ENCODE results near the gene L3MBTL4. TPM values are rescaled to one million over a fixed set of nuclear protein-coding genes. Genes with fewer than 3 reads are reported as not detected.

L3MBTL4 gene
- total and polyA plus RNA-seq, 10 of the 15 experiments (the other 5 are each of a cell fraction or from before 2014, with no cell fraction given) = 1.3 to 8.7 (median 3.8) TPM

GRCh38 chr18:5912566-5912965 is 502.1 kb downstream of the L3MBTL4 start (continued):
- TF ChIP-seq, protein P1, sequence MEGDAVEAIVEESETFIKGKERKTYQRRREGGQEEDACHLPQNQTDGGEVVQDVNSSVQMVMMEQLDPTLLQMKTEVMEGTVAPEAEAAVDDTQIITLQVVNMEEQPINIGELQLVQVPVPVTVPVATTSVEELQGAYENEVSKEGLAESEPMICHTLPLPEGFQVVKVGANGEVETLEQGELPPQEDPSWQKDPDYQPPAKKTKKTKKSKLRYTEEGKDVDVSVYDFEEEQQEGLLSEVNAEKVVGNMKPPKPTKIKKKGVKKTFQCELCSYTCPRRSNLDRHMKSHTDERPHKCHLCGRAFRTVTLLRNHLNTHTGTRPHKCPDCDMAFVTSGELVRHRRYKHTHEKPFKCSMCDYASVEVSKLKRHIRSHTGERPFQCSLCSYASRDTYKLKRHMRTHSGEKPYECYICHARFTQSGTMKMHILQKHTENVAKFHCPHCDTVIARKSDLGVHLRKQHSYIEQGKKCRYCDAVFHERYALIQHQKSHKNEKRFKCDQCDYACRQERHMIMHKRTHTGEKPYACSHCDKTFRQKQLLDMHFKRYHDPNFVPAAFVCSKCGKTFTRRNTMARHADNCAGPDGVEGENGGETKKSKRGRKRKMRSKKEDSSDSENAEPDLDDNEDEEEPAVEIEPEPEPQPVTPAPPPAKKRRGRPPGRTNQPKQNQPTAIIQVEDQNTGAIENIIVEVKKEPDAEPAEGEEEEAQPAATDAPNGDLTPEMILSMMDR (IDR thresholded peaks at IDR 0.05 in 2 of 3, conservative IDR thresholded peaks at IDR 0.05 in 1 of 3; ENCODE audit: control insufficient read depth in 2 of 3, extremely low read depth in 1 of 3, insufficient read depth in 1 of 3, low read depth in 3 of 3, low read length in 3 of 3) = no peak
- TF ChIP-seq FOXM1 (IDR thresholded peaks at IDR 0.05; ENCODE audit: low read depth, low read length) = no peak

DNA sequence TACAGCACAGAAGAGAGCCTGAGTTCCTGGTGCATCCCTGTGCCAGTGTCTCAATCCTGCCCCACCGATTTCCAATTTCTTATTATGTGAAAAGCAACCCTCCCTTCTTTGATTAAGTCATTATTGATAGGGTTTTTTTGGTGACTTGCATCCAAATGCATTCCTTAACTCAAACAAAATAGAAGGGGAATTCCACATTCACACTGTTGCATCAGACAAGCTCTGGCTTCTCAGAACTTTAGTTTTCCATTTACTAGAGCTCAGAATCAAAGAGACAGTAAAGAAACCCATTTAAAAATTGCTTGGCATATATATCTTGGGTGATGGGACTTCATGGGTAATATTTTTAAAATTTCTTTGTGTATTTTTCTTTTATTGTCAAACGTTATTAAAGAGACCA is 505.6 kb downstream of the L3MBTL4 start:
- no peak overlapping the region for H3K4me2 ChIP-seq (ENCODE audit: control insufficient read depth, insufficient read depth)
- DNase-seq (ENCODE audit: low read depth, low spot score) (no peak), ATAC-seq (no peak), FAIRE-seq (no peak)
- no peaks in the 10 kb centered on the region for H3K36me3 ChIP-seq (ENCODE audit: control insufficient read depth in 2 of 2, insufficient read depth in 2 of 2, low read length in 1 of 2)
- intact Hi-C loops (cut with micrococcal nuclease; ENCODE audit: unreplicated experiment) = no loop called here
- peaks cover 0 to 2% of the 10 kb centered on the region in 2 experiments; a peak in 1 of 4 replicates for H3K27me3 ChIP-seq (replicated peaks in 1 of 2; ENCODE audit: control insufficient read depth in 2 of 2, insufficient read depth in 2 of 2, low read length in 1 of 2)
- H3K79me2 ChIP-seq (ENCODE audit: control insufficient read depth, insufficient read depth, low read length) = no peaks in the 10 kb centered on the region
- no peaks in the 10 kb centered on the region for H4K20me1 ChIP-seq (ENCODE audit: control insufficient read depth, insufficient read depth)
- POLR2A ChIA-PET = no interaction called here
- H3K9ac ChIP-seq (ENCODE audit: control insufficient read depth, insufficient read depth, low read length) = no peak overlapping the region
- WGBS (ENCODE audit: insufficient coverage, insufficient replicate concordance, low lambda C conversion rate, missing lambda C conversion rate) = 8% methylated on average over 2 of the region's 2 CpGs
- in situ Hi-C loops (cut with MboI) = no loop called here
- no peak overlapping the region for H2AFZ ChIP-seq (ENCODE audit: control insufficient read depth, low read depth, low read length)
- SMC1A ChIA-PET (ENCODE audit: uncharacterized antibody, unreplicated experiment) = interaction anchor here (1.5 kb wide), 1 partner anchor 13 kb away, joined by 4 read pairs; no protein-coding TSS in a partner anchor
- H3K27ac ChIP-seq (ENCODE audit: control insufficient read depth, insufficient read depth) = no peak overlapping the region
- H3K4me1 ChIP-seq (ENCODE audit: control insufficient read depth, insufficient read depth, low read length) = no peaks in the 10 kb centered on the region
- H3K9me3 ChIP-seq (replicated peaks; ENCODE audit: control insufficient read depth, insufficient read depth, low read length) = no peaks in the 10 kb centered on the region
- no peak overlapping the region for H3K4me3 ChIP-seq
- CTCF ChIA-PET = interaction anchor here (1.2 kb wide), 1 partner anchor 15 kb away, joined by 3 read pairs; no protein-coding TSS in a partner anchor
- RAD21 ChIA-PET (ENCODE audit: unreplicated experiment) = interaction anchor here (0.9 to 1.5 kb wide), 2 partner anchors 11 to 13 kb away, joined by 3 read pairs; no protein-coding TSS in a partner anchor
- BruUV-seq (replicated peaks) = no TSS peak
- TF ChIP-seq IKZF2 (IDR thresholded peaks at IDR 0.05) = no peak
- TF ChIP-seq E2F8 (IDR thresholded peaks at IDR 0.05; ENCODE audit: low read depth, partially characterized antibody) = no peak
- TF ChIP-seq POLR2AphosphoS2 (IDR thresholded peaks at IDR 0.05; ENCODE audit: low read depth, low read length) = no peak
- no peak for TF ChIP-seq CREM (IDR thresholded peaks at IDR 0.05; ENCODE audit: low read depth)
- TF ChIP-seq ZZZ3 (IDR thresholded peaks at IDR 0.05; ENCODE audit: control insufficient read depth, insufficient read length, low read depth) = no peak
- no peak for TF ChIP-seq NR2C1 (IDR thresholded peaks at IDR 0.05)
- TF ChIP-seq BCL11A (IDR thresholded peaks at IDR 0.05; ENCODE audit: low read depth, low read length) = no peak
- TF ChIP-seq EED (IDR thresholded peaks at IDR 0.05; ENCODE audit: low read depth) = no peak
- no peak for TF ChIP-seq ZBTB4 (CRISPR knock-in tag; IDR thresholded peaks at IDR 0.05)
- no peak for TF ChIP-seq LARP7 (IDR thresholded peaks at IDR 0.05)
- no peak for TF ChIP-seq FOXK2 (IDR thresholded peaks at IDR 0.05)
- TF ChIP-seq PKNOX1 (IDR thresholded peaks at IDR 0.05) = no peak
- no peak for TF ChIP-seq CBFB (IDR thresholded peaks at IDR 0.05; ENCODE audit: low read depth)
